GM06990 (cell line): ENCODE results near the gene CFAP58.

ENCODE experiments used
- DNase-seq: peaks from one replicate; pipeline ENCODE4 v3.0.0-alpha.2; 2011; ENCODE audit not compliant: insufficient read length; ENCODE audit errors: extremely low read depth
- H3K27me3 ChIP-seq: replicated peaks from 2 replicates; pipeline ENCODE4 v1.6.0; 2011; ENCODE audit warnings: low read length; ENCODE audit not compliant: control insufficient read depth, insufficient read depth
- H3K36me3 ChIP-seq: 2 replicates; pipeline ENCODE4 v1.5.1; 2011; ENCODE audit warnings: low read length; ENCODE audit not compliant: control insufficient read depth, insufficient read depth
- H3K4me3 ChIP-seq: replicated peaks from 2 replicates; pipeline ENCODE4 v1.5.1; 2011; ENCODE audit warnings: low read depth, mild to moderate bottlenecking, control low read depth, low read length
- TF ChIP-seq, protein P1 (sequence below): IDR thresholded peaks from 2 replicates; pipeline ENCODE4 v1.5.1; 2011; ENCODE audit warnings: low read length, control low read depth, mild to moderate bottlenecking, inconsistent platforms; ENCODE audit not compliant: insufficient read depth, poor library complexity, severe bottlenecking

The CFAP58 gene

DNA sequence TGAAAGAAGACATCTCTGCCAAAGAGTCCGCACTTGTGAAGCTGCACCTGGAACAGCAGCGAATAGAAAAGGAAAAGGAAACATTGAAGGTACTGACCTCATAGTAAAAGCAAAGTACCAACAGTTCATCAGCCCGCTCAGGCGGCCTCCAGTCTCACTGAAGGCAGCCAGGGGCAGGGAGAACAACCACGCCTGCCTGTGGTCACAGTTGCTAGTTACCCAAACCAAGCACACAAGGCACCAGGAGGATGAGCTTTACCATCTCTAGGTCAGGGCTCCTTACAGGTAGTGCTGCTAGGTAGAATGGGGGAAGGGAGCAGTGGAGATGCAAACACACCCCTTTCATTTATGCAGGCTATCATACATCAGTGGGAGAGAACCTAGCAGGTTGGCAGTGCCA is 39.8 kb downstream of the CFAP58 start:
- no peak for DNase-seq
- Histone ChIP-seq H3K4me3 (no peak overlapping the region), H3K27me3 (no peaks in the 10 kb centered on the region; the same call in 1 of the 2 replicates), H3K36me3 (no peaks in the 10 kb centered on the region)
- TF ChIP-seq, protein P1, sequence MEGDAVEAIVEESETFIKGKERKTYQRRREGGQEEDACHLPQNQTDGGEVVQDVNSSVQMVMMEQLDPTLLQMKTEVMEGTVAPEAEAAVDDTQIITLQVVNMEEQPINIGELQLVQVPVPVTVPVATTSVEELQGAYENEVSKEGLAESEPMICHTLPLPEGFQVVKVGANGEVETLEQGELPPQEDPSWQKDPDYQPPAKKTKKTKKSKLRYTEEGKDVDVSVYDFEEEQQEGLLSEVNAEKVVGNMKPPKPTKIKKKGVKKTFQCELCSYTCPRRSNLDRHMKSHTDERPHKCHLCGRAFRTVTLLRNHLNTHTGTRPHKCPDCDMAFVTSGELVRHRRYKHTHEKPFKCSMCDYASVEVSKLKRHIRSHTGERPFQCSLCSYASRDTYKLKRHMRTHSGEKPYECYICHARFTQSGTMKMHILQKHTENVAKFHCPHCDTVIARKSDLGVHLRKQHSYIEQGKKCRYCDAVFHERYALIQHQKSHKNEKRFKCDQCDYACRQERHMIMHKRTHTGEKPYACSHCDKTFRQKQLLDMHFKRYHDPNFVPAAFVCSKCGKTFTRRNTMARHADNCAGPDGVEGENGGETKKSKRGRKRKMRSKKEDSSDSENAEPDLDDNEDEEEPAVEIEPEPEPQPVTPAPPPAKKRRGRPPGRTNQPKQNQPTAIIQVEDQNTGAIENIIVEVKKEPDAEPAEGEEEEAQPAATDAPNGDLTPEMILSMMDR: no peak

DNA sequence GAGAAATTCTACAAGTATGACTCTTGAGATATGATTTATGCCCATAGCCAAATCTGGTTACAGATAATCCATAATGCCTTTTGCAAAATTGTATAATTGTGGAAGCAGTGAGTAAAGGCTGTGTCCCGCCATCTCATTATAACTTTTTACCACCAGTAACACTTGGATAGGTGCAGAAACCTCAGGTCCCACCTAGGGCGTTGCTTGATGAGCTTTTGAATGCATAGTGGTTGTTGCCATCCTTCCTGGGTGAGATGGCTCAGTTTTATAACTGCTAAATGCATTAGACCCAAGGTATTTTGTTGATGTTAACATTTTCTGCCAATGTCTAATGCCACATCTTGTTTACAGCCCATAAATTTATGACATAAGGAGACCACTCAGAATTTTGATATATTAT is 42.9 kb downstream of the CFAP58 start:
- H3K27me3 ChIP-seq: peaks cover 3% of the 10 kb centered on the region
- H3K4me3 ChIP-seq: no peak overlapping the region
- TF ChIP-seq, protein P1: no peak
- no peak for DNase-seq
- no peaks in the 10 kb centered on the region for H3K36me3 ChIP-seq

DNA sequence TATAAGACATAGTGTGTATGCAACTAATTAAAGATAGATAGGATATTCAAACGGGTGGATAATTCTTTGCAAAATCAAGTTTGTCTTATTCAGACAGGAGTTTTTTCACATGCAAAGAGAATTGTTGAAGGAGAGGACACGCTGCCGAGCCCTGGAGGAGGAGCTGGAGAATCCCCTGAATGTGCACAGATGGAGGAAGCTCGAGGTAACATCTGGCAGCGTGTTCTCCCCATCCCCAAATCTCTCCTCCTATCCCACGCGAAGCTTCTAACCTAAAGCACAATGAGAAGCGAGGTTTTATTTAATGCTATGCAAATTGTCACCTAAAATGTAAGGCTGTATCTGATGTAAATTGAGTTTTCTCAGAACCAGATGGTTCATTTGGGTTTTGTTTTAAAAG is 50.0 kb downstream of the CFAP58 start:
- H3K36me3 ChIP-seq: no peaks in the 10 kb centered on the region
- H3K4me3 ChIP-seq: no peak overlapping the region
- H3K27me3 ChIP-seq: peaks cover 3% of the 10 kb centered on the region; the same call in 1 of the 2 replicates
- TF ChIP-seq, protein P1: no peak
- no peak for DNase-seq

DNA sequence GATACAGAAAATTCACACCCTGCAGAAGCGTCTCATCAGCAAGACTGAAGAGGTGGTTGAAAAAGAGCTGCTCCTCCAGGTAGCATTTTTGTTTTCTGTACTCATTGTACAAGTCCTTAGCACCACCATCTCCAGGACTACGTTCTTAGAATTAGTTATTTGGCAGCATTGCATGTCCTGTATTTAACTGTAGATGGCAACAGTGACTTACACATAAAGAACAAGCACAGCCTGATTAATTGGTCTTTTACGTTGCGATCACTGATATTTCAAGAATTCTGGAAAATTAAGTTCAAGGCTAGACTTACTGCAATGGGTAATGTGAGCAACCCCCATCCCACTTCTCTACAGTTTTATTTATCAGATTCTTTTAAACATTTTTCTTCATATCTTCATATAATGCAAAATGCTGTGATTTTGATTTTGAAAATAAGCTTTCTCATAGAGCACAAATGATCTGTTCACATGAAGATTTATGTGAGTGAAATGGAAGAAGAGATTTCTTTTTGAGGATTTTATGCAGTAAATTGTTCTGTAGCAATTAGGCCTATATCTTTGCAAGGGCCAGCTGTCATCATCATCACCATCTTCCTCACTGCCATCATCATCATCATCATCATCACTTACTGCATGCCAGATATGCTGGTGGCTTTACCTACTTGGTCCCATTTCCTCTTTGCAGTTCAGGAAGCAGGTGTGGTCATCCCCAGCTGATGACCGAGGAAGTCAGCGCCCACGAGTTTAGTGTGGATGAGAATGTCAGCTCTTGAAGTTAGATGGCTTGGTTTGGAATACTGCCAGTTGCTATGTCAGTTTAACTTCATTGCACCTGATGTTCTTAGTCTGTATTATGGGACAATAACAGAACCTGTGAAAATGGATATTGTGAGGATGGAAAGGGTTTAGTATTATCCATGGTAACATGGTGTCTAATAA is 53.4 kb downstream of the CFAP58 start:
- Histone ChIP-seq H3K27me3 (no peaks in the 10 kb centered on the region; the same call in none of the 2 replicates), H3K4me3 (no peak overlapping the region), H3K36me3 (no peaks in the 10 kb centered on the region)
- no peak for DNase-seq
- TF ChIP-seq, protein P1: peak; percentile 53

DNA sequence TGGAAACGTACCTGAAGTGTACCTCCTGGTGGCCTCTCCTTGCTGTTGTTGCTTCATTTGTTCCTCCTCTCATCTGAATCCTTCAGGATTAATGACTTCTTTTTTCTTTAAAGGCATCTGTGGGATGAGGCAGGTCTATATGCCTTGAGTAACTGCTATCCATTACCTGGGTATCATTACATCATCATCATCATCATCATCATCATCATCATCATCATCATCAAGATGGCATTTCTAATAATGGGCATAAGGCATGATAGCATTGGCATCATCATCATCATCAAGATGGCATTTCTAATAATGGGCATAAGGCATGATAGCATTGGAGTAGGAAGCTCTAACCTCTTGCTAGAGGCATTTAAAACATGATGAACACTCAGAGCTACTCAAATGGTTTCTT is 59.9 kb downstream of the CFAP58 start:
- no peak overlapping the region for H3K4me3 ChIP-seq
- no peak for DNase-seq
- TF ChIP-seq, protein P1: no peak
- H3K27me3 ChIP-seq: no peaks in the 10 kb centered on the region; the same call in none of the 2 replicates
- no peaks in the 10 kb centered on the region for H3K36me3 ChIP-seq
